Fibroblast of mammary gland (primary cell): Measurements from ENCODE around the gene RGS6.

Experiments
- DNase-seq: peaks from one replicate; pipeline ENCODE4 v3.0.0-alpha.2; 2010; ENCODE audit warnings: low read depth
- H3K4me3 ChIP-seq: 2 replicates; pipeline ENCODE4 v1.5.1; 2011; ENCODE audit warnings: low read depth, mild to moderate bottlenecking, low read length, moderate library complexity; ENCODE audit not compliant: control insufficient read depth
- CTCF ChIP-seq: conservative IDR thresholded peaks from 2 replicates; pipeline ENCODE4 v1.5.1; 2011; ENCODE audit warnings: low read depth, low read length, inconsistent platforms; ENCODE audit not compliant: control insufficient read depth, insufficient read depth

Gene RGS6

GRCh38 chr14:72383865-72384264, 451.6 kb downstream of the RGS6 start:
- H3K4me3 ChIP-seq, result no peak overlapping the region
- TF ChIP-seq CTCF, result no peak
- no peak for DNase-seq

- no peak for DNase-seq
- H3K4me3 ChIP-seq, result no peak overlapping the region
- TF ChIP-seq CTCF, result no peak
Measured at GRCh38 chr14:72387726-72388125, 455.5 kb downstream of the RGS6 start.

GRCh38 chr14:72389200-72389599, 457.0 kb downstream of the RGS6 start:
- DNase-seq, result no peak
- TF ChIP-seq CTCF, result no peak
- H3K4me3 ChIP-seq, result no peak overlapping the region

GRCh38 chr14:72401101-72401625, 468.9 kb downstream of the RGS6 start:
- no peak for DNase-seq
- no peak for TF ChIP-seq CTCF
- H3K4me3 ChIP-seq, result no peak overlapping the region

- H3K4me3 ChIP-seq, result no peak overlapping the region
- TF ChIP-seq CTCF, result no peak
- DNase-seq, result no peak
Measured at GRCh38 chr14:72401632-72402376, 469.6 kb downstream of the RGS6 start.

- no peak for DNase-seq
- TF ChIP-seq CTCF, result no peak
- no peak overlapping the region for H3K4me3 ChIP-seq
Measured at GRCh38 chr14:72402377-72402772, 470.1 kb downstream of the RGS6 start.
